ENCODE measurements around the gene RASGRP3.
"Not testable (repeated sequence)": the region's sequence is repeated elsewhere in the genome, so short reads cannot be mapped to it uniquely, and the experiment has no call there.

RASGRP3 gene

DNA sequence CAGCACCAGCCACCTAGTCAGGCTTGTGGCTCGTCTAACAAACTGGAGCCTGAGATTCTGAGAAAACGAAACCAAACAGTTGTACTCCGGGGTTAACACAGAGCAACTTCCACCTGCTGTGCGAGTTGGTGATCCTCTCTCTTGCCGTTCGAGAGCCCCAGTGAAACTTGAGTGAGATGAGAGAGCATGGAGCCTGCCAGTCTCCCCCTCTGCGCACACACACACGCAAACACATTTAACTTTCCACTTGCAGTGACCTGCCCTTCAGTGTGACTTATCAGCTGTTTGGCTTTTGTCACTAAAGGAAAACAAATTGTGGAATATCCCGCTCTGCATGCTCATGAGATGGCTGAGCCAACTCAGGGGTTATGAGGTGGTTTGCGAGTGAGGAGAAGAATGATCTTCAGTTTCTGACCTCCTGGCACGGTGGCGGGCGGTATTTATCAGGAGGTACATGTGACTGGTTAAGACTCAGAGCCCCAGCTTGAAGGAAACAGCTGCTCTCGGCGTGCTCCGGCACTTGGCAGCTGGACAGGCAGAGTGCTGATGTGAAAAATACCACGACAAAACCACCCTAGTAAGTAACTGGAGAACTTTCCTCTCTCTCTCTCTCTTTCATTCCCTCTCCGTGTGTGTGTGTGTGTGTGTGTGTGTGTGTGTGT lies at the start of gene RASGRP3:
Gene RASGRP3 (plus strand): TSS at position 519 of the 662 bp plus-strand sequence. CDS start 38,488 bp downstream, outside the sequence.
- DNase-seq (ENCODE audit: low read depth in 2 of 2) = peak; percentile 30 to 41

- DNase-seq (ENCODE audit: low read depth in 2 of 2) = no peak
These were observed 49.7 kb upstream of the RASGRP3 start for GRCh38 chr2:33426666-33427231.

- DNase-seq (ENCODE audit: low read depth in 2 of 2) = no peak
These were observed 46.4 kb upstream of the RASGRP3 start for GRCh38 chr2:33430077-33430476.

DNA sequence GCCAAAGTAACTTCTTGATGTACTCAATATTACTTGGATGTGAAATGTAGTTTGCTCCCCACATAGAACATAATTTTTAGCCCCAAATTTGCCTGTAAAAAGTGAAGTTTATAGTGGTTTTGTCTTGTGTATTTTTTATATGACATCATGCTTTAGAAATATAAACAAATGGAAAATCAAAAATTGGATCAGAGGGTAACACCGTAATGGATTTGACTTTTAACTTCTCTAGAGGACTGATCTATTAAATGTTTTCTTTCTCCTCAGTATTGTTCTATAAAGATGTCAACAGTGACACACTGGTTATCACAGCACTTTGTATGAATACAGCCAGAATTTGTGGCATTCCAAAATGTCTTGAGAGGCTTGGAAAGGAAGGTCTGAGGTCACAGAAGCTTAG lies 45.6 kb upstream of the RASGRP3 start:
- DNase-seq (ENCODE audit: low read depth in 2 of 2) = no peak

DNA sequence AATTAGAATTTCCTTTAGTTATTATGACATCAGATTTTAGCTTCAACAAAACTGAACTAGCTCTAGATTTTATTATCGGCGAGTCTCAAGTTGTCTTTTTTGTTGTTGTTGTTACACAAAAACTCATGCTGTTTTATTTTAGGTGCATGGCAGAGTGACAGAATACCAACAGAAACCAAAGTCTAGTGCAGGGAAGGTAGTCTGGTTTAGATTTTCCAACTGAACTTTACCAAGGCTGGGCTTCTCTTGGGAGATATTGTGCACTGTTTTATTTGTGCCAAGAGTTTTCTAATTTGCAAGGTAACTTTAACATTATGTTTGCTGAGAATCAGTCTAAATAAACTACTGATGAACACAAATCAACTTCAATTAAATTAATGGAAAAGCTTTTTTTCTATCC lies 43.6 kb upstream of the RASGRP3 start:
- DNase-seq (ENCODE audit: low read depth in 2 of 2) = no peak

GRCh38 chr2:33433279-33434235 lies 42.9 kb upstream of the RASGRP3 start:
- no peak for DNase-seq (ENCODE audit: low read depth in 2 of 2)

GRCh38 chr2:33435518-33435917 lies 40.9 kb upstream of the RASGRP3 start:
- DNase-seq (ENCODE audit: low read depth in 2 of 2) = no peak

DNA sequence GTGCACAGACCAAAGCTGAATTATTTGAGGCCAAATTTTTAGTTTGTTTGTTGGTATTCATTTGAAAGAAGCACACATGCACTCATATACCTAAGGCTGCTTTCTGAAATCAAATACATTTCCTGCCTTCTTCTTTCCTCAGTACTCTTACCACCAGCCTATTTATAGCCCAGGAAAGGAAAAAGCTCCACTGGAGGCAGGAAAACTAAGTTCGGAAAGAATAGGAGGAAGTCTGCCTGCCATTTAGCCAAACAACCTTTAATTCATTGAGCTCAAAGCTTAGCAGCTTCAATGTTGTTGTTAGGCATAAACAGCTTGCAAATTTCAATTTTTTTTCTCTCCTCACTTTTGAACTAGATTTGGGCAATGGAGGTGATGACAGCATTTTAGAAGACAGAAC lies 40.4 kb upstream of the RASGRP3 start:
- no peak for DNase-seq (ENCODE audit: low read depth in 2 of 2)

DNA sequence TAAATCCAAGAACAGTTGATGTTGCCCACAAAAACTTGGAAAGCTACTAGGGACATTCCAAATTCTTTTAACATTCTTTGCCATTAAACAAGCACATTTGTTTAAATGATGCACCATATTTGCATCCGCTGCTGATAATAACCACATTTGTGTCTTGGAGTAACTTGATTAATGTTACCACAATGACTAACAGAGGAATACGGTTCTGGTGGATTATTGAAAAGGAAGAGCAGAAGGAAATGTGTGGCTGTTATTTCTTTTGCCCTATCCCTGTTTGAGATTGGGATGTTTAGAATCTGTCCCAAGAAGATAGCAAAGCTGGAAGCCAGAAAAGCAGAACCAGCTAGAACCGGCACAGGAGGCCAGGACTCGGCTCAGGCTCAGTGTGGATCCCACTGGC lies 39.2 kb upstream of the RASGRP3 start:
- no peak for DNase-seq (ENCODE audit: low read depth in 2 of 2)

GRCh38 chr2:33437815-33438214 lies 38.6 kb upstream of the RASGRP3 start:
- no peak for DNase-seq (ENCODE audit: low read depth in 2 of 2)

DNA sequence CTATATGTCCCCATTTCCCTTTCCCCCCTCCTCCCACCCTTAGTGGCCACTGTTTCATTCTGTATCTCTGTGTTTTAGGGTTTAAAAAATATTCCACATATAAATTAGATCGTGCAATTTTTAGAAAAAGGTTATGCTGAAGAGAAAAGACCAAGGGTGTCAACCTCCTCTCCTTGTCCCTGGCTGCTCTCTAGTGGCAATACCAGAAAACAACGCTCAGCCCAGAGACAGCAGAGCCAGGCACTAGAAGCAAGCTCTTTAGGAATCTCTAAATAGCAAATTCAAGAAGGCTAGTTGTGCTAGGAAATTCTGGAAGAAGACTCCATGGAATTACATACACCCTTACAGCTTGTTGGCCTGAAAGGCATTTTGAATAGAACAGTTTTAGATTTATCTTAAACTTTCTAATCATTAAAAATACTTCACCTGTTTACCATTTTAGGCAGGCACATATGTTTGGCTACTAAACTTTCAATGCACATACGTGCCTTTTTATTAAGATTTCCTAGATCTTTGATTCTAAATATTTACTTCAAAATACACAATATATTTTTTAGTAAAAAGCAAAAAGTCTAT lies 35.1 kb upstream of the RASGRP3 start:
- peak in 1 of 2 donors; percentile 39 for DNase-seq (ENCODE audit: low read depth in 2 of 2)

- DNase-seq (ENCODE audit: low read depth in 2 of 2) = not testable (repeated sequence)
These were observed 34.4 kb upstream of the RASGRP3 start for GRCh38 chr2:33442052-33442451.

GRCh38 chr2:33442528-33443079 lies 33.8 kb upstream of the RASGRP3 start:
- DNase-seq (ENCODE audit: low read depth in 2 of 2) = no peak

- no peak for DNase-seq (ENCODE audit: low read depth in 2 of 2)
These were observed 33.1 kb upstream of the RASGRP3 start for GRCh38 chr2:33443274-33443829.

- DNase-seq (ENCODE audit: low read depth in 2 of 2) = no peak
These were observed 31.5 kb upstream of the RASGRP3 start for GRCh38 chr2:33444967-33445366.

DNA sequence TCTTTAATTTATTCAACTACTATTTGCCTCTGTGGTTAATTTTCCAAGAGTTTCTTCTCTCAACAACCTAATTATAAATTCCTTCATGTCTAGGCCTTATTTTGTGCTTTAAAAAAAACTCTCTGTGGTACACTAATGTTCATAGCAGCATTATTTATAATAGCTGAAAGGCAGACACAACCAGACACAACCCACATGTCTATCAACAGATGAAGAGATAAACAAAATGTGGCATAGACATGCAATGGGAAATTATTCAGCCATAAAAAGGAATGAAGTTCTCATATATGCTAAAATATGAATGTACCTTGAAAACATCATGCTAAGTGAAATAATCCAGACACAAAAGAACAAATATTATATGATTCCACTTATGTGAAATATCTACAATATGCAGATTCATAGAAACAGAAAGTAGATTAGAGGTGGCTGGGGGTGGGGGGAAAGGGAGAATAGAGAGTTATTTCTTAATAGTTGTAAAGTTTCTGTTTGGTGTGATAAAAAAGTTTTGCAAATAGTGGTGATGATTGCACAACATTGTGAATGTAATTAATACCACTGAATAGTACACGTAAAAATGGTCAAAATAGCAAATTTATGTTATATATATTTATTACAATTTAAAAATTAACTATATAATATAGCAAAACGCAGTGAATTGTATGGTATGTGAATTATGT lies 28.1 kb upstream of the RASGRP3 start:
- DNase-seq (ENCODE audit: low read depth in 2 of 2) = no peak

DNA sequence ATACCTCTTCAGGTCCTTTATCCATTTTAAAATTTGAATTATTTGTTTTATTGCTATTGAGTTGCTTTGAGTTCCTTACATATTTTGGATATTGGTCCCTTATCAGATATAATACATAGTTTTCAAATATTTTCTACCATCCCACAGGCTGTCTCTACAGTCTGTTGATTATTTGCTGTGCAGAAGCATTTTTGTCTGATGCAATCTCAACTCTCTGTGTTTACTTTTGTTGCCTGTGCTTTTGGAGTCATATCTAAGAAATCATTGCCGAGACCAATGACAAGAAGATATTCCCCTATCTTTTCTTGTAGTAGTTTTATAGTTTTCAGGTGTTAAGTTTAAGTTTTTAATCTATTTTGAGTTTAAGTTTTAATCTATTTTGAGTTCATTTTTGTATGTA lies 25.2 kb upstream of the RASGRP3 start:
- DNase-seq (ENCODE audit: low read depth in 2 of 2) = no peak

DNA sequence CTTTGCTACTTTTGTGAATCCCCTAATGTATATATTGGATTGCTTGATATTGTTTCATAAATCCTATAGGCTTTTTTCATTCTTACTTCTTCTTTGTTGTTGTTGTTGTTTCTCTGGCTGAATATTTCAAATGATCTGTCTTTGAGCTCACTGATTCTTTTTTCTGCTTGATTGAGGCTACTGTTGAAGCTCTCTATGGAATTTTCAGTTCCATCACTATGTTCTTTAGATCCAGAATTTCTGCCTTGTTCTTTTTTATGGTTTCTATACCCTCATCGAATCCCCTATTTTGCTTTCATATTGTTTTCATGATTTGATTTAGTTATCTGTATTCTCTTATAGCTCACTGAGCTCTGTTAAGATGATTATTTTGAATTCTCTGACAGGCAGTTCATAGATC lies 24.6 kb upstream of the RASGRP3 start:
- no peak for DNase-seq (ENCODE audit: low read depth in 2 of 2)

GRCh38 chr2:33452545-33452944 lies 23.9 kb upstream of the RASGRP3 start:
- DNase-seq (ENCODE audit: low read depth in 2 of 2) = no peak

GRCh38 chr2:33453905-33454479 lies 22.5 kb upstream of the RASGRP3 start:
- DNase-seq (ENCODE audit: low read depth in 2 of 2) = no peak
